Activated T-cell treated with anti-CD3 and anti-CD28 coated beads, Interleukin-2, amount 50 U/mL, for 48 hours (primary cell): Measurements from ENCODE around the gene ASB6.
"Not testable (repeated sequence)": the region's sequence is repeated elsewhere in the genome, so short reads cannot be mapped to it uniquely, and the experiment has no call there.

Experiments
- DNase-seq, 2 experiments: peaks; one replicate each; pipeline ENCODE4 v3.0.0-alpha.2; 2020

The ASB6 gene

DNA sequence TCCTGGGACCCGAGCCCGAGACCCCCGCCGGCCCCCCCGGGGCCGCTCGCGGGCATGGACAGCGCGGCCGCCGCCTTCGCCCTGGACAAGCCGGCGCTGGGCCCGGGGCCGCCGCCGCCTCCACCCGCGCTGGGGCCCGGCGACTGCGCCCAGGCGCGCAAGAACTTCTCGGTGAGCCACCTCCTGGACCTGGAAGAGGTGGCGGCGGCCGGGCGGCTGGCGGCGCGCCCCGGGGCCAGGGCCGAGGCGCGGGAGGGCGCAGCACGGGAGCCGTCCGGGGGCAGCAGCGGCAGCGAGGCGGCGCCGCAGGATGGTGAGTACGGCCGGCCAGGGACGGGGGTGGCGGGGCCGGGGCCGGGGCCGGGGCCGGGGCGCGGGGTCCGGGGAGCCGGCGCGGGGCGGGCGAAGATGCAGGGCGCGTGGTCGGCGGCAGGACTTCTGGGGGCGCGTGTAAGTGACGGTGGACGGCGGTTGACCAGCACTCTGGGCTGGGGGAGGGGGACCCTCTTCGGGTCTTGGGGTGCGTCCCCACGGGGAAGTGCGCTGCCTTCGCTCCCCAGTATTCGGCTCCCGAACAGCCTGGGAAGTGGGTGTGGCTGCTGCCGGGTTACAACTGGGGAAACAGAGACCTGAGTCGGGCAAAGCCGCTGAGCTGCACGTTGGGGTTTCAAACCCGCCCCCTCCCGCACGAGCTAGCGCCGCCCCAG is 24.0 kb upstream of the ASB6 start:
- no peak for DNase-seq

DNA sequence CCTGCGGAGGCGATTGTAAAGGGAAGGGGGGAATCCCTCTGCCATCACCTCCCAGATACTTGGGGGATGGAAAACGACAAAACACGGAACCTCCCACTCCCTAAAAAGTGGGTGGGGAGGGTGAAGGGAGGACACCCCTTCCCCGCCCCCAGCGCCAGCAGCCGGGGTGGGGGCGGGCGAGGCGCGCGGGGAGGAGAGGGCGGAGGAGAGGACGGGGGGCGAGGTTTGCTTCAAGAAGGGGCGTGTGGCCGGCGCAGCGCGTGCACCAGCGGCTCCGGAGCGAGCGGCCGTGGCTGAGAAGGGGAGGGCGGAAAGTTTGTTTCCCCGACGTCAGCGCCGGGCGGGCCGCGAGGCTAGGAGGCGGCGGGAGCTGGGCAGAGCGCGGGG is 23.4 kb upstream of the ASB6 start, which contains the start of gene PRRX2:
Gene PRRX2 (plus strand): TSS at position 259 of the 387 bp plus-strand sequence. CDS start 221 bp downstream, outside the sequence.
- DNase-seq: peak; percentile 33 to 55

DNA sequence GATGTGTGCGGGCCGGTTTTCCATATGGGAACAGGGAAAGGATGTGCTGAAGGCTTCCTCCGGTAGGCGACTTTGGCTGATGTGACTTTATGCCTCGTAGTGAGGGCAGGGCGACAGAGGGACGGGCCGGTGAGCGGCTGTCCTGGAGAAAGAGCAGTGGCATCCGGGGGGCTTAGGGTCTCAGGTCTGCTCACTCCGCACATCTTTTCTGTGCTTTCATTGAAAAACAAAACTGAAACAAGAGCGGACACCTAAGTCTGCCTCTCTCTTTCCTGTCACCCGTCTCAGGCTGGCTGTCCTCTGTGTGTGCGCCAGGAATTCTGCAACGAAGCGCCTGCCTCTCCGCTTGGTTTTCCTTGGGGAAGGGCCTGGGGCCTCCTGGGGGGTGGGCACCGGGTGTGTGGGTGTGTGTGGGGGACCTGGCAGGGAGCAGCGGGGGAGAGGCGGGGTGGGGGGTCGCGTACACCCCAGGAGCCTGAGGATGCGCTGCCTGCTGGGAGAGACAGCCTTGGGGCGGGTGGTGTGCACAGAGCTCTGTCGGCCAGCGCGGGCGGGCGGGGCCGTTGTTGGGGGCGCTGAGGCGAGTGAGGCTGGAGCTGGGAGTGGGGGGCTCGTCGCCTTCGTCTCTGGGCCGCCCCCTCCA is 22.9 kb upstream of the ASB6 start:
- no peak for DNase-seq

DNA sequence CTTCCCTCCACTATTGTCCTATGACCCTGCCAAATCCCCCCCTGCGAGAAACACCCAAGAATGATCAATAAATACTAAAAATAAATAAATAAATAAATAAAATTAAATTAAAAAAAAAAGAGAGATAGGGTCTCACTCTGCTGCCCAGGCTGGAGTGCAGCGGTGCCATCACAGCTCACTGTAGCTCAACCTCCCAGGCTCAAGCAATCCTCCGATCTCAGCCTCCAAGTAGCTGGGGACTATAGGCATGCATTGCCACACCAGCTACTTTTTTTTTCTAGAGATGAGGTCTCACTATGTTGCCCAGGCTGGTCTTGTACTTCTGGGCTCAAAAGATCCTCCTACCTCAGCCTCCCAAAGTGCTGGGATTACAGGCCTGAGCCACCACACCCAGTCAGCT is 20.3 kb upstream of the ASB6 start:
- not testable (repeated sequence) for DNase-seq

DNA sequence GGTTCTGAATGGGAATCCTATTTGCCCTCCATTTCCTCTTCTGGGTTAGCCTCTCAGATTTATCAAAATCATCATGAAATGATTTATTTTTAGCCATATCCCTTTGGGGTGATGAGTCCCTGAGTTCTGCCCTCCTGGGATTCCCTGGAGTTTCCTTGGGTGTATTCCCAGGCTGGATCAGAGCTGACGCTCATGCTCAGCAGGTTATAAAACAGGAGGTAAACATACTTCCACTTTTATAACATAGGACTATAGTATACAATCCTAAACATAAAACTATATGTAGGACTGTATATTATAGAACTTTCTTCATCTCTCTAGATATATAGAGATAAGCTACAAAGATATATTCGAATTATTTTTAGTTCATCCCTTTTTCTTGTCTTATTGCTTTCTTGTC is 19.1 kb upstream of the ASB6 start:
- DNase-seq: no peak

DNA sequence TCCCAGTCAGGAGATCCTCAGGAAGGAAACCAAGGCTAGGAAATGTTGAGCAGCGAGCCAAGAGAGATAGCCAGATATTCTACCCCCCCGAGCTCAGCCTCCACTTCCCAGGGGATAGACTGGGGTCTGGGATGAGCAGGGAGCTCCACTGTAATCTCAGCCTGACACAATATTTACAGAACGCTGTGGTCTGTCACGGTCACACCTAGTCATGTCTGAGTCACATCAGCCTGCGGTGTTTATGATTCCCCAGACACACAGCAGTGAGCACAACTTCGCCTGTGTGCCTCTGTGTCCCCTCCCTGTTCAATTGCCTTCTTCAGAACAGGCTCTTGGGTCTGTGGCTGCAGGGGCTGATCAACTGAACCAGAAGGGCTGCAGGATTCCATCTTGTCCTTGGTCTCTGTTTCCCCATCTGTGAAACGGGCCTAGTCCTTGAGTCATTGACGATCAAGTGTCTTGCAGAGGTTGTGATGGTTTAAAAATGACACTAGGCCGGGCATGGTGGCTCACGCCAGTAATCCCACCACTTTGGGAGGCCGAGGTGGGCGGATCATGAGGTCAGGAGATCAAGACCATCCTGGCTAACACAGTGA is 14.9 kb upstream of the ASB6 start:
- no peak for DNase-seq

DNA sequence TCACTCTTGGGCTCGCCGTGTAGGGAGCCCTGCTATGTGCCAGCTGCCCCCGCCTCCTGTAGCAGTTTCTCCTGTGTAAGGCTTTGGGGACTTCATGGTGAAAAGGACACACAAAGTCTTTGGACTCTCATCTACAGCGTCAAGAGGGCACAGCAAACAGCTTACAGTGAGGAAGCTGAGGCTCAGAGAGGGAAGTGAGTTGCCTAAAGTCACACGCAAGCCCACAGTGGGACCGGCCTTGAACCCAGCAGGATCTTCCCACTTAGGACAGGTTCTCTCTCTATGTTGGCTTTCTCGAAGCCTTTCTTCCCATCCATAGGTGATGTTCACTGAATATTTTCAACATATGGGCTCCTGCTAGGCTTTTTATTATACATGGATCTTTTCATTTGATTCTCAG is 13.7 kb upstream of the ASB6 start:
- no peak for DNase-seq

DNA sequence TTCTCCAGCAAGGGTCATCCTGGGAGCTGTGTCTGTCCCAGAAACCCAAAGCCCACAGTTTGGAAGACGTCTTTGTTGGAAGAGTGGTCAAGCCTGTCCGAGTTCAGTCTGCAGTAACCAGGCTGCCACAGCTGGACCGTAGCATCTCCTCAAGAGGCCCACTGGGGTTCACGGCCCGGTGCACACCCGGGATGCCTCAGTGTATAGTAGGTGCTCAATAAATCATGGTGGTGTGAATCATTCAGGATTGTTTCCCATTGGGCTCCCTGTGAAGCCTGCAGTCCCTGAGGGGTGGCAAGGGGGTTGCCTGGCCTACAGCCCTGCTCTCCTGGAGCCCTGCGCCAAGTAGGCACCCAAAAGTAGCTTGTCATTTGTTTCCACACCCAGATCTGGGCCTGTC is 13.2 kb upstream of the ASB6 start:
- no peak for DNase-seq

DNA sequence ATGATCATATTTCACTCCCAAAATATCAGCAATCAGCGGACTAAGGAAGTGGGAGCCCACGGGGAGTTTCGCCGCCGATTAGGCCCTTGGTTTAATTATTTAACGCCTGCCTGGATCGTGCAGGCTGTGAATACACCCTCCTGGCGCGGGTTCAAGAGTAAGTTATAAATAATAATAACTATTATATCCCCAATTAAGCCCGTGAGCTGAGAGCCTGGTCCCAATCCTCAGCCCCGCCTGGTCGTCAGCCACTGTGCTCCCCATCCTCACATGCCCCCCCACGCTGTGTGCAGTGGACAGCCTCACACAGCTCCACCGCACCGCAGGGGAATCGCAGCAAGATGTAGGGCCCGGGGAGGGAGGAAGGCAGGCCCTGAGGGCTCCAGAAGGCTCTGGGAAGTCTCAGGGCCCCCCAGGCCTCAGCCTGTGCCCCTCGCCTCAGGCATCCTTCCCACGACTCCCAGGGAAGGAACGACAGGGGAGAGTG is 12.6 kb upstream of the ASB6 start:
- no peak for DNase-seq

DNA sequence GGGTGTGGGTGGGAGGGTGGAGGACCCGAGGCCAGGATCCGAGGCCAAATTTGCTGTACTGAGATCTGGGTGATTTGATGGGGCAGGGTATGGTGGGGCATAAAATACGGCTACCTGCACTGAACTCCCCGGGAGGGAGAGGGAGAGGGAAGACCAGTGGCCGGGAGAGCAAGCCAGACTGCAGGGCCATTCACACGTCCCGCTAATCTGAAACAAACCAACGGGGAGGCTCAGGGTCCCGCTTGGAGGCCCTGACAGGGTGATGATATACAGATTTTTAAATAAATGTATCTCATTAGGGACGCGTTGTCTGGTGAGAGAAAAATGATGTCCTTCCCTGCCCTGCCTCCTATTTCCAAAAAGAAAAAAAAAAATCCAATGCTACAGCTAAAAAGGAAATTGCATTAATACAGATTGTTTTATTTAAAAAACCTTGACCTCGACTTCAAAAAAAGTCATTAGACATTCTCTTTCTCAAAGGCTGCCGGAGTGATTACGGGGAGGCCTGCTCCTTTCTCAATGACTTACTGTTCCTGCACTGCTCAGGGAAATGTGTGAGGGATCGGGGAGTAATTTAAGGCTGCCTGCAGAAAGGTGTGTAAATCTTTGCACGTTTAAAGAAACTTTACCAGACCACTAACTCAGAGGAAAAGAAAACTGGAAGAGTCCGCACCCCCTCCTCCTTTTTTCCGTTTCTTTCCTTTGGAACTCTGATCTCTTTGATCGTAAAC is 12.0 kb upstream of the ASB6 start:
- no peak for DNase-seq

DNA sequence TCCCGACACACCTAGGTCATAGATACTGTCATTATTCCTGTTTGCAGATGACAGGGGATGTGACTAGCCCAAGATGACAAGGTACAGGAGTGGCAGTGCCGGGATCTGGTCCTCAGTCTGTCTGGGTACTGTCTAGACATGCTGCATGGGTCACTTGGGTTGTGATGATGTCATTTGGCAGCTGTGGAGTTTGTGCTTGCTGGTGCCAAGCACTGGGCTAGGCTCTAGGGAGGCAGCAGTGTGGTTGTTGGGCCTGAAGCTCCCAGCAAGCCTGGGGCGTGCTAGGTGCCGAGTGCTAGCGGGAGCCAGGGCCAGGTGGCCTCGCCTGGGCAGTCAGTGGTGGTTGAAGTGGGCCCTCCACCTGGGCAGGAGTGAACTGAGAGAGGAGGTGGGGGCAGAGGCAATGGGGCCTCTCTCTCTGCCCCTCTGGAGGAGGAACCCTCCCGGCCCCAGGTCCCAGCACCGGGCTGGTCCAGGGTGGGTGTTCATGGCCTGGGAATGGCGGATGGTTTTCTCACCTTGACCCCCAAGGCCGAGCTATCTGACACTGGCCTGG is 8.8 kb upstream of the ASB6 start:
- no peak for DNase-seq

DNA sequence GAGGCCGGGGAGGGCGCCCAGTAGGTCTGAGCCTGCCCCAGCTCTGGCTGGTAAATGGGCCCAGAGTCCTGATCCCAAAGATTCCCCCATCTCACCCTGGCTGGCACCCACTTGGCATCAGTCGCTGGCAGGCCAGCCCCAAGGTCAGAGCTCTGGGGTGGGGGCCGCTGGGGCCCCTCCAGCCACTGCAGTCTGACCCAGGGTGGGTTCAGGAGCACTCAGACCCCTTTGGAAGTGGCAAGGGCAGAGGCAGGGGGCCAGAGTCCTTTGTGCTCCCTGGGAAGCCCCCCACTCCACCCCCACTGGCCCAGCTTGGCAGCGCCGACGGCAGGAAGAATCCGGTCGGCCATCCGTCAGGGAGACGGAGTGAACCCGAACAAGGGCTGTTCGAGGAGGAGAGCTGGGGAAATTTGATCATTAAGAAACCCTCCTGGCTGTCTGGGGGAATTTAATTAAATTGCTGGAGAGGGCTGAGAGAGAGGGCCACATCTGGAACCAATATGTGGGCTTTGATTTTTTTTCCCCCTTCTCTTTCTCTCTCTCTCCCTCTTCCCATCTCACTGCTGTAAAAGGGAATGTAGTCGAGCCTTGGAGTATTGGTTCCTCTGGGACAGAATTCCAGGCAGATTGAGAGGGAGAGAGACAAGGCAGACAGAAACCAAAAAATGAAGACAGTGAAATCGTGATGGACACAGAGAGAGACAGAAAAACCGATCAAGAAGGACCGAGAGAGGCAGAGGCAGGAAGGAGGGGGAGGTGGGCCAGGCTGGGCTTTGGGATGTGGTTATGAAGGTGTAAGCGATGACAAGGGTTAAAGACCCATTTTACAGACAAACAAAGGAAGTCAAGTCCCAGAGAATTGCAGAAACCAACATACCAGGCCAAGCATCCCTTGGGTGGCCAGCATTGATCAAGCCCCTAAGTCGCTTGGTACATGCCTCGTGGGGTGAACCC is 8.1 kb upstream of the ASB6 start:
- no peak for DNase-seq

DNA sequence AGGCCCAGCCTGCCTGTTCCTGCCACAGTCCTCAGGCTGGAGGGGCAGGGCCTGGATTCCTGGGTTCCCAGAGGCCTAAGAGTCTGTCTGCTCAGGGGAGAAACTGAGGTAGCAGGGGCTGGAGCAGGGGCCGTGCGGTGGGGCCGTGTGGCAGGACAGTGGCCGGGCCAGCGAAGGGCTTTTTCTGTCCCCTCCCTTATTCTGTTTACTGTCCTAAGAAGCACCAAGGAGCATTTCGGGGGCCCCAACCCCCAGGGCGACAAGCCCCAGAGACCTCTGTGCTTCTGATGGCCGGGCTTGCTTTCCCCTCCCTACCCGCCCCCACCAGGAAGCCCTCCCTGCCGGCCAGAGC is 6.8 kb upstream of the ASB6 start:
- DNase-seq: no peak

DNA sequence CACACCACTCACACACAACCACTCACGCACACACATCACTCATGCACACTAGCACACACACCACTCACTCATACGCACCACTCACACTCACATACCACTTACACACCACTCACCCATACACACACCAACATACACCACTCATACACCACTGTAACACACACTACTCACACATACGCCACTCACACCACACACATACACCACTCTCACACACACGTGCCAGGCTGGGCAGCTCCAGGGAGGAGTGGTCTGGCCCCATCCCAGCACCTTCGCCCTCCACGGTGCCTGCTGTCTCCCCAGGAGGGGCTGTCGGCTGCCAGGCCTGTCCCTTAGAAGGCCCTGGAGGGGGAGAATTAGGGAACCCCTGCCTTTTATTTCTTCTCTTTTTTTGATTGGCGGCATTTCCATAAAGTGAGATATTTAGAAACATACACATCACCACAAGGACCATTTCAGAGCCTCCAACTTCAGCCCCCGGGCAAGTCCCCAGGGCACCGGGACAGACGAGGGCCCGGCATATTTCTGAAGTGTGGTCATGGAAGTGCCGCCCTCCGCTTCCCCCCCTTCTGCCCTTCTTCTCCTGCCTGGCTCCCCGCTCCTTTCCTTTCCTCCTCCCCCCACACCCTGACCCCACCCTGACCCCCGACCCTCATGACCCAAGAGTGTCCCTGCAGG is 6.3 kb upstream of the ASB6 start:
- DNase-seq: no peak

DNA sequence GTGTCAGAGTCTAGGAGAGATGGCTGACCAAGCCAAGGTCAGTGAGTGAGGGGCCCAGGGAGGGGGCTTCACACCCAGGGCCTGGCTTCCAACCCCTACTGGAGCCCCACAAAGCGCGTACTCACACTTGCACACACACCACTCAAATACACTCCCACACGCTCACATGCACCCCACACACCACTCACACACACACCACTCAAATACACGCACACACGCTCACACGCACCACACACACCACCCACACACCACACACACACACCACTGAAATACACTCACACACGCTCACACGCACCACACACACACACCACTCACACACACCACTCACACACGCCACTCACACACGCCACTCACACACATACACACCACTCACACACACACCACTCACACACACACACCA is 5.7 kb upstream of the ASB6 start:
- no peak for DNase-seq

DNA sequence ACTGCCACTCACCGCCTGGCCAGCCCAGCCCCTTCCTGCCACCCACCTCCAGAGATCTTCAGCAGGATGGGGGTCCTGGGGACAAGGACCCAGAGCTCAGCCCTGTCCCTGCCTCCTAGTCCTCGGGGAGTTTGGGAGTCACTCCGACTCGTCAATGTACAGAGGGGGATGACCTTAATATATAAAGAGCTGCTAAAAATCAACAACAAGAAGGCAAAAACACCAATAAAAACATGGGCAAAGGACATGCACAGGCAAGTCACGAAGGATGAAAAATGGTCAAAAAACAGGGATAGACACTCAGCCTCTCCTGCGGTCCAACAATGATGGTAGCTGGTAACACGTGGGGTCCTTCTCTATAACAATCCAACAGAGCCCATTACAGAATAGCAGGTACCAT is 4.7 kb upstream of the ASB6 start:
- DNase-seq: no peak

DNA sequence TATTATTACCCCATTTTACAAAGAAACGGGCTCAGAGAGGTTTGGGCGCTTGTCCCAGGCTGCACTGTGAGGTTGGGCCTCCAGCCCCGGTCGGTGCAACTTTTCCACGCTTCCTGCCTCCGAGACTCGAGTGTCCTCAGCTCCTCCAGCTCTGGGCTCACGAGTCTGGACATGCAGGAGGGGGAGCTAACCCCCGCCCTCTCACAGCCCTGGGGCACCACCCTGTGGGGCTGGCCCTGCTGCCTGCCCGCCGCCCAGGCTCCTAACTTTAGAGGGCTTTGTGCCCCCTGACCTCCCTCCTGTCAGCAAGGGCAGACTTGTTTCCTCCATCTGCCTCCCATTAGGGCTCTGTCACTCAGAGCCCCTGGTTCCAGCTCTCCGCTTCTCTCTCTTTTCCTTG is 4.3 kb upstream of the ASB6 start:
- no peak for DNase-seq

DNA sequence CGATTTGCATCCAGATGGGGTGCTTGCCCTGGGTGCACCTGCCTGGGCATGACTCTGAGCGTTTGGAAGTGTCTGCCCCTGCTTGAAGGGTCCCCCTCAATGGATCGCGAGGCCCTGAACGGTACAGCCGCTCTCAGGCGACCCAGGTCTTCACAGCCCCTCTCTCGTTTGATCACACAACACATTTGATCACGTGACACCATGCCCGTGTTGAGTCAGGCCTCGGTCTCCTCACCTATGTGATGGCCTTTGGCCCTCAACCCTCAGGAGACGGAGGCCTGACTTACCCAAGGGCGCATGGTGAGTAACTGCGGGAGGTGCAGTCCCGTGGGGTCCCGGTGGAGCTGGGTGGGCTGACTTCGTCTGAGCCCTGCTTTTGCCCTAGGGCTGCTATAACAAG is 3.0 kb upstream of the ASB6 start:
- no peak for DNase-seq

DNA sequence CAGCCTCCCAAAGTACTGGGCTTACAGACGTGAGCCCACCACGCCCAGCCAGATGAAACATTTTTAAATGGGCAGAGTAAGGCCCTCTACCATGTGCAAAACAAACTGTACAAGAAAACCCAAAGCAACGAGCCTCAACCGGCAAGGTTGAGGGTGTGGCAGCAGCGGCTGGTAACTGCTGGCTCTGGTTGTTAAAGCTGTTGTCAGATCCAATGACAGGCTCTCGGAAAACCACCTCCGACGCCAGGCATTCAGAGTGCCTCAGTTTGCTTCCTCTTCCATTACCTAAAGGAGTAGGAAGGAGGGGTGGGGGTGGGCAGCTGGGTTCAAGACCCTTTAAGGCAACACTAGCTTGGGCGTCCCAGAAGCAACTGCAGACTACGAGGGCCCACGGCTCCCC is 2.4 kb upstream of the ASB6 start:
- no peak for DNase-seq

DNA sequence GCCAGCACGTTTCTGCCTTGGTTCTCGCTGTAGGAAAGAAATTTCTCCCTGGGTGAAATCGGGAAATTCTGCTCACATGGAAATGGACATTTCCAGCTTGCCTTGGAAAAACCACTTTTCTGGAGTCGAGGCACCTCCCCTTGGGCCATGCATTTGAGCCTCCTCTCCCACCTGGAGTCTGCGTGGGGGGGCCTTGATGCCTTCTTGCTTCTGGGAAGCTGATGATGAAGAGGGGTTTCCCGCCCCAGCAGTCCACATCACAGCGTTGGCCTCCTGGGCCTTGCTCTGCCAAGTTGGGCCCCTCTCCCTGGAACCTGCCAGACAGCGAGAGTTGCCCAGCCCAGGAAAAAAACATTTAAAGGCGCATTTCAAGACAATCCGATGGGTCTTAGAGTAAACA is 1.8 kb upstream of the ASB6 start:
- no peak for DNase-seq

DNA sequence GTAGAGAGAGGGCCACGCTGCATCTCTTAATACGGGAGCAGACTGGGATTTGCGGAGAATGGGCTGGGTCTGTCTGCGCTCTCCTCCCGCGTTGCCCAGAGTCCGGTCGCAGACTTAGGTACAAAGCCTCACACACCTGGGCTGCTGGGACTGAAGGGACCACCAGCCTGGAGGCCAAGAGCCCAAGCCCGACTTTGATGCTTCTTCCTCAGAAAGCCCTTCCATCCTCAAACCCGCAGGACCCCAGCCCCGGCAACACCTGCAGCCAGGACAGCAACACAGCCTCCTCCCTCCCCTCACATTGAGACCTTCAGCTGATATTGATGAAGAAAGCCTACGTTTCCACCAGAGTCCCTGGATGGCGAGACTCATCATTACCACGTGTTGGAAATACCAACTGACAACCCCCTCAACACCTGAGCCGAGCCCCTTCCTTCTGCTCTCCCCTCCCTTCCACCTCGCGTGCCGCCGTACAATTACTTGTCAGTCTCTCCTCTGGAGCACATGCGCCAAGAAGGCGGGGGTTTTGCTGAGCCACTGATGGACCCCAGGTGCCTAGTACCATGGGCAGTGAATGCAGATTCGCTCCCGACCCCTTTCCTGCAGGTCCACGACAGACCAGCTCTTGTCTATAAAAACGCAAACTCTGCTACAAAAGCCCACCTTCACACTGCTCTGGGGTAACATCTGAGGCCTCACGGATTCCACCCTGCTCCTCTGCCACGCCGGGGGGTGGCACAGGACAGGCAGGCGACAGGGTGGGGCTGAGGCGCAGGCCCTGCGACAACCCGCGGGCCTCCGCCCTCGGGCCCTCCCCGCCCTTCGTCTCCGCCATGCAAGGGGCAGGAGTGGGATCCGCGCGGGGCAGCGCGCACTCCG is 841 bp downstream of the ASB6 start:
- no peak for DNase-seq
